Muscle layer of colon (tissue), 2 donors: Measurements from ENCODE around the gene ANKMY1.

Experiments used
- H3K27ac ChIP-seq: one replicate; pipeline ENCODE4 v1.7.0; 2013; ENCODE audit warnings: low read depth, mild to moderate bottlenecking, low read length, moderate library complexity
- H3K27me3 ChIP-seq, 2 donors: one replicate each; pipeline ENCODE4 v1.7.0; 2013; ENCODE audit warnings: low read length in 2 of 2, mild to moderate bottlenecking in 2 of 2; ENCODE audit not compliant: insufficient read depth in 2 of 2, control insufficient read depth in 1 of 2
- H3K36me3 ChIP-seq: one replicate; pipeline ENCODE4 v1.7.0; 2013; ENCODE audit warnings: mild to moderate bottlenecking, low read length; ENCODE audit not compliant: insufficient read depth
- H3K4me1 ChIP-seq: one replicate; pipeline ENCODE4 v1.7.0; 2013; ENCODE audit warnings: mild to moderate bottlenecking, low read length; ENCODE audit not compliant: insufficient read depth
- H3K4me3 ChIP-seq, 2 donors: one replicate each; pipeline ENCODE4 v1.7.0; 2013; ENCODE audit warnings: low read length in 2 of 2, low read depth in 1 of 2, mild to moderate bottlenecking in 1 of 2, moderate library complexity in 1 of 2
- H3K9ac ChIP-seq: one replicate; pipeline ENCODE4 v1.7.0; 2013; ENCODE audit warnings: low read length
- H3K9me3 ChIP-seq: one replicate; pipeline ENCODE4 v1.7.0; 2013; ENCODE audit warnings: mild to moderate bottlenecking, low read length
- donor health status: abdominal sarcoma.
- donor health status: Adenocarcinoma of cecum.

ANKMY1 gene

DNA sequence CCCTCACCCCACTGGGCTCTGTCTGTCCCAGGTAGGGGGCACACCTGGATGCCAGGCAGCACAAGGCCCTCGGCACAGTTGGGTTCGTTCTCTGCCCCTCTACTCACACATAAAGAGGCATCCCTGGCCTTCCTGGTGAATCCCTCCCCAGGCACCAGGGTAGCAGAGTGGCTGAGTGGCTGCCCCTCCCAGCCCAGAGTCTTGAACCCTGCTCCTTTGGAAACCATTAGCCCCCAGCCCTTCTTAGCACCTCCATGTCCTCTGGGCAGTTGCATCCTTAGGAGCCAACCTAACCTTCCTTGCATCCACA, 120.3 kb downstream of the ANKMY1 start:
- Histone ChIP-seq H3K27me3 (peaks cover 0 to 8% of the 10 kb centered on the region in 2 donors), H3K27ac (no peak overlapping the region), H3K9me3 (no peaks in the 10 kb centered on the region), H3K4me3 (peak overlapping the region in 1 of 2 donors; percentile 35), H3K36me3 (no peaks in the 10 kb centered on the region), H3K9ac (no peak overlapping the region), H3K4me1 (peaks cover 31% of the 10 kb centered on the region)

DNA sequence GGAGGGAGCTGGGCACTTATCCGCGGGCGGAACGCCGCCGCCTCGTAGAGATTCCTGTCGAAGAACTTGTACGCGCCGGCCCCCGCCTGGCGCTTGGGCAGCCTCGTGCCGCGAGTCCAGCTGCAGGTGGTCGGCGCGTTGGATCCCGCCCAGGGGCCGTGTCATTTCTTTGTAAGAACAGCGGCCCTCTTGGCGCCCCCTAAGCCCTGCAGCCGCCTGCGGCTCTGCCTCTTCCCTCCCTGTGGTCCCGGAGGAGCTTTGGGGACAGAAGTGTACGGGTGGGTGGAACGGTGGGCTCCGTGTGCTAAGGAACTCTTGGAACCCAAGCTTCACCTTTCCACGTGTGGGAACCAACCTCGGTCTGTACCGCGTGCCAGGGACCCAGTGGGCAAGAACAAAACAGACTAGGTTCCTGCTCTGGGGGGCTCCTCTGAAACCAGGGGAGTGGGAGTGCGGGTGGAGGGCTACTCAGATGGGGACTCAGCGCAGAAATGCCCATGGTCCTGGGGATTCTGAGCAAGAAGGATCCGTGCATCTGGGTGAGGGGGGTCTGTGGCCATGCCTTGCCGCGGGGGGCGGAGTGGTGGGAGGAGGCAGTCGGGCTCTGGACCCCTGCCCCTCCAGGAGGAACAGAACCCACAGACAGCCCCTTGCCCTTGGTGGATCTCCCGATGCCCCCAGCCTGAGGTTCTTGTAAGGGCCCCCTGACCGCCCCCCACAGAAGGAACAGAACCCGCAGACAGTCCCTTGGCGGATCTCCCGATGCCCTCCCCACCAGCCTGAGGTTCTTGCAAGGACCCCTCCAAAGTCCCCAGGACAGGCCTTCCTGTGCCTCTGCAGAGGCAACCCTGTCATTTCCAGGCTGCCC, 120.9 kb downstream of the ANKMY1 start:
- Histone ChIP-seq H3K4me1 (peaks cover 31% of the 10 kb centered on the region), H3K36me3 (no peaks in the 10 kb centered on the region), H3K27me3 (peaks cover 0 to 8% of the 10 kb centered on the region in 2 donors), H3K9me3 (no peaks in the 10 kb centered on the region), H3K4me3 (peak overlapping the region; percentile 35 to 68), H3K9ac (peak overlapping the region; percentile 21), H3K27ac (peak overlapping the region; percentile 75)

DNA sequence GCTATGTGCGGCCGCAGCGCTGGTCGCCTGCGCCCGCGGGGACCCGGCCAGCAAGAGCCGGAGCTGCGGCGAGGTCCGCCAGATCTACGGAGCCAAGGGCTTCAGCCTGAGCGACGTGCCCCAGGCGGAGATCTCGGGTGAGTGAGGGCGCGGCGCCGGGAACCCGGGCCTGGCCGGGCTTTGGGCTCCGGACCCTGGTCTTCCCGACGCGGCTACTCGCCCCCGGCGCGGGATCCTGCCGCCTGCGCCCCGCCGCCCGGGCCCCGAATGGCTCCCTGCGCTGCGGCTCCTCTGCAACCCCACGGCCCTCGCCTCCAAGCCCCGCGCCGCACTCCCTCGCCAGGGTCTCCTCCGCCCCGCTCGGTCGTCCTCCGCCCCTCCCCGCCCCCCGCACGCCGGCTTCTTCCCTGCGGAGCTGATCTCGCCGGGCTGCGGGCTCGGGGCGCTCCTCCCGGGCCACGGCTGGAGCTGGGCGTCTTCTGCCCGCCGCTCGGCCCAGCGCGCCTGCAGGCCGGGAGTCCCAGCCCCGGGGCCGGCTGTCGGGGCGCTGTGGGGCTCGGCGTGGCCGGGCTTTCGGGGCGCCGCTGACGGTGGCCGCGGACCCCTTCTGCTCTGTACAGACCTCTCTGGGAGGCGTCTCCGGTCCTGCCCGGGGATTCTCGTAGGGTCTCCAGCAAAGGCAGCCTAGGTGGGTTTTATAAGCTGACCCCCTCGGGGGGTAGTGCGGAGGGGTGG, 121.7 kb downstream of the ANKMY1 start:
- Histone ChIP-seq H3K9ac (peak overlapping the region; percentile 21), H3K27me3 (peaks cover 0 to 8% of the 10 kb centered on the region in 2 donors), H3K4me3 (peak overlapping the region; percentile 35 to 68), H3K36me3 (no peaks in the 10 kb centered on the region), H3K27ac (peak overlapping the region; percentile 75), H3K9me3 (no peaks in the 10 kb centered on the region), H3K4me1 (peaks cover 31% of the 10 kb centered on the region)

DNA sequence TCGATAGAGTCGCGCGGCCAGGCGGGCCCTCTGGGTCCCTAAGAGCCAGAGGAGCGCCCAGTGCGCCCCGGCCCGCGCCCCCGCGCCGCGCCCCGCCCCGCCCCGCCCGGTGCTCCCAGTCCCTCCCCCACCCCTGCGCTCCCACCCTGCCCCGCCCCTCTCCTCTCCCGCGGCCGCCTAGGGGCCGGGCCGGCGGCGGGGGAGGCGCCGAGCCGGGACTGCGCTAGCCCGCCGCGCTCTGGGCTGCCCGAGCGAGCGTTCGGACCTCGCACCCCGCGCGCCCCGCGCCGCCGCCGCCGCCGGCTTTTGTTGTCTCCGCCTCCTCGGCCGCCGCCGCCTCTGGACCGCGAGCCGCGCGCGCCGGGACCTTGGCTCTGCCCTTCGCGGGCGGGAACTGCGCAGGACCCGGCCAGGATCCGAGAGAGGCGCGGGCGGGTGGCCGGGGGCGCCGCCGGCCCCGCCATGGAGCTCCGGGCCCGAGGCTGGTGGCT, 122.3 kb downstream of the ANKMY1 start, which contains the start of gene GPC1:
GPC1 (plus strand) TSS at position 207 of the 491 bp plus-strand sequence; CDS start at position 463, 256 bp downstream.
- peaks cover 0 to 8% of the 10 kb centered on the region in 2 donors for H3K27me3 ChIP-seq
- H3K27ac ChIP-seq, result peak within 1 kb of the TSS; percentile 95
- H3K9ac ChIP-seq, result peak within 1 kb of the TSS; percentile 21

DNA sequence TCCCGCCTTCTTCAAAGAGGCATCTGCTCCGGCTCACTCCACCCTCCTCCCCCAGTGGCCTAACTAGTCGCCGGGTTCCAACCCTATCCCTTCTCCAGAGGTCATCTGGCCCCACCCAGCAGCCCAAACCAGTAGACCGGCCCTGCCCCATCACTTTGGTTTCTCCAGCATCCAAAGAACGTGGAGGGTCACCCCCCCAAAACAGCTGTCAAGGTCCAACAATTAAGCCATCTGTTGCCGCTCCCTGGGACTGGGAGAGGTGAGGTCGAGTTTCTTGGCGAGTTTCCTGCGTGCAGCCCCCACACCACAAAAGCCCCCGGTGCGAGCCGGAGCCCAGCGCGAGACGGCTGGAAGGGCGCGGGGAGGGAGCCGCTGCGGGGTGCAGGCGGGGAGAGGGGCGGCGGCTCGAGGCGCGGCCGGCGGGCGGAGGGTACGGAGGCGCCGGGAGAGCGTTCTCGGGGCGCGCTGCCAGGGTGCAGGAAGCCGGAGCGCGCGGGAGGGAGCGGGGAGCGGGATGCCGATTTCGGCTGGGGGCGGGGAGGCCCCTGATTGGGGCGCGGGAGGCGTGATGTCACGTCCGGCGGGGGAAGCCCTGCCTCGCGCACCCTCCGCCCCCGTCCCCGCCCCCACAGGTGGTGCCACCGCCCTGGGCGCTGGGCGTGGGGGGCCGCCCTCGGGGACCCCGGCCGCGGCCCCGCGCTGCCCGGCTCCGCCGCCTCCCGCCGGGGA, 122.9 kb downstream of the ANKMY1 start:
- peak overlapping the region; percentile 95 for H3K27ac ChIP-seq
- no peak overlapping the region for H3K9ac ChIP-seq
- H3K4me1 ChIP-seq, result peaks cover 31% of the 10 kb centered on the region
- peak overlapping the region; percentile 52 to 57 for H3K4me3 ChIP-seq
- no peaks in the 10 kb centered on the region for H3K36me3 ChIP-seq
- peaks cover 0 to 8% of the 10 kb centered on the region in 2 donors for H3K27me3 ChIP-seq
- H3K9me3 ChIP-seq, result no peaks in the 10 kb centered on the region

More for the DNA sequence above, 122.3 kb downstream of the ANKMY1 start, which contains the start of gene GPC1:
- Histone ChIP-seq H3K9me3 (no peaks in the 10 kb centered on the region), H3K4me3 (peak within 1 kb of the TSS; percentile 52 to 68), H3K4me1 (peaks cover 31% of the 10 kb centered on the region), H3K36me3 (no peaks in the 10 kb centered on the region)

DNA sequence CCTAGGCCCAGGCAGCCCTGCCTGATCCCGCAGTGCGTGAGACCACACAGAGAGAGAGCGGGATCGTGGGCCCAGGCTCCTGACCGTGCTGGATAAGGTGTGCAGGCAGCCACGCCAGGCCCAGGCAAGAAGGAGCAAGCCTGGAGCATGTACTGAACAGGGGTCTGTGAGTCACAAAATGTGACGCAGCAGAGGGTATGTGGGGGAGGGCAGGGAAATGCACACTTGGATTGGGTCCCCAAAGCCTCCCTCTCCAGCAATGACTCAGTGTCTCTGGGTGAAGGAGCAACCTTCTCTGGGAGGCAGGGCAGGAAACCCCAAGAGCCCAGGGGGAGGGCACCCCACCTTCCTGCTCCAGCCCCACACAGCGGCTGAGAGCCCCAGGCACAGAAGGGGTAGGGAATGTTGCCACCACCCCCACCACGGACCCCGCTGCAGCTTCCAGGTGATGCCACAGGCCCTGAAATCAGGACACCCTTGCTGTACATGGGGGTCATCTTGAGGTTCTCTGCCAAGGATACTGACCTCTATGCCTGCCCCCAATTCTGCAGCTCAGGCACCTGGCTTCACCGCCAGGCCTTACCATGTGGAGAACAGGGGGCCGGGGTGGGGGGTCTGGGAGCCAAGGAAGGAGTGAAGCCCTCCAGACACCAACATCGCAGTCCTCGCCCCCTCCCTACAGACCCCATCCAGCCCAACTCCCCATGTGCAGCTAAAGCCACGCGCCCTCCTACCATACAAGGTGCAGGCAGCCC, 123.6 kb downstream of the ANKMY1 start:
- Histone ChIP-seq H3K4me1 (peaks cover 31% of the 10 kb centered on the region), H3K9ac (no peak overlapping the region), H3K27me3 (peaks cover 0 to 8% of the 10 kb centered on the region in 2 donors), H3K9me3 (no peaks in the 10 kb centered on the region), H3K27ac (peak overlapping the region; percentile 95), H3K36me3 (no peaks in the 10 kb centered on the region), H3K4me3 (peak overlapping the region; percentile 52 to 57)

DNA sequence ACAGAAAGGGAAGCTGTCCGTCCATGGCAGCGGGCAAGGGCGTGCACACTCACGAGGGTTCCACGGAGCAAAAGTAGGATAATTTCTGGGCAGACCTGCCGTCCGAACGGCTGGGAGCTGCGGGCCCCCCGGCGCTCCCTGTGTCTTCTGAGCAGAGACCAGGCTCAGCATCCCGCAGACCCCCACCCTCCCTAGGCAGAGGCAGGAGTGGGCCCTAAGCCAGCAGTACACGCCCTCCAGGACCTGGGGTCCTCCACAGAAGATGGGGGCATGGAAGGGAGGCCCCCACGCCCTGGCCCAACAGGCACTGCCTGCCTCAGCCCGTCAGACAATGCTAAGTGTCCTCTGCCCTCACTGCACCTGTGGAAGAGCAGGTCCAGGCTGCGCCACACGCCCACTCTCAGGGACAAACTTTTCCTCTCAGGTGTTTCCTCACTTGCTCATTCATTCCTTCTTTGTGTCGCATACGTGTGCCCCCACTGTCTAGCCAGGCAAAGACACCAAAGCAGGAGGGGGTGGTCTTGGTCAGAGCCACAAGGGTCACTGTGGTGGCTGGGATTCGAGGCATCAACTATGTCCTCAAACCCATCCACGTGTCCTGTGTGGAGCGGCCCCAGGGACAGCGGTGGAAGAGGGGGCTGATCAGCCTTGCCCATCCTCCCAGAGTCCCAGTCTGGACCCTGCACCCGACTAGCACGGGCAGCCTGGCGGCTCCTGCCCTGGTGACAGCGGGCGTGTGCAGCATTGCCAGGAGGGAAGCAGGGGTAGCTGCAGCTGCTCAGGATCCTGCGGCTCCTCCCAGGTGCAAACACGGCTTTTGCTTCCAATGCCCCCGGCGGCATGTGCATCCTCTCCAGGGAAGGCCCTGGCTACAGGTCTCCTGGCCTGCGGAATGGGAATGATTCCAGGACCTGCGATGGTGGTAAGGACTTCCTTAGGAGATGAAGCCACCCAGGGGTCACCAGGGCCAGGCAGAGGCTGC, 124.7 kb downstream of the ANKMY1 start:
- no peaks in the 10 kb centered on the region for H3K36me3 ChIP-seq
- H3K27ac ChIP-seq, result no peak overlapping the region
- H3K27me3 ChIP-seq, result peaks cover 0 to 8% of the 10 kb centered on the region in 2 donors
- no peaks in the 10 kb centered on the region for H3K9me3 ChIP-seq
- peaks cover 22% of the 10 kb centered on the region for H3K4me1 ChIP-seq
- H3K9ac ChIP-seq, result no peak overlapping the region
- H3K4me3 ChIP-seq, result no peak overlapping the region

DNA sequence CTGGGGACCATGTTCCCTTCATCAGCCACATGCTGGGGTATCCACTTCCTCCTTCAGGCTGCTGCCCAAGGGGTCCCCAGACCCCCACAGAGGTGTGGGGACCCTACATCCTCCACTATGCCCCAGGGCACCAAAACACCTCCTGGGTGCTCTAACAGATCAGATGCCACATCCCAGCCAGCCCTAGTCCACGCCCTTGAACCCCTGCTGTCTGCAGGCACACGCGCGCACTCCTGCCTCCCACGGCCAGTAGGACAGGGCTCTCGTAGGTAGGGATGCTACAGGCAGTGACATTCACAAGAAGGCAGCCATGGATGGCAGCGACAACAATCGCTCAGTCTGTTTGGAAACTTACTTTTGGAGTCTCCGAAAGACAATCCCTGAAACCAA, 125.4 kb downstream of the ANKMY1 start:
- Histone ChIP-seq H3K9me3 (no peaks in the 10 kb centered on the region), H3K36me3 (no peaks in the 10 kb centered on the region), H3K27ac (no peak overlapping the region), H3K9ac (no peak overlapping the region), H3K27me3 (peaks cover 0 to 8% of the 10 kb centered on the region in 2 donors), H3K4me3 (no peak overlapping the region), H3K4me1 (peaks cover 16% of the 10 kb centered on the region)

DNA sequence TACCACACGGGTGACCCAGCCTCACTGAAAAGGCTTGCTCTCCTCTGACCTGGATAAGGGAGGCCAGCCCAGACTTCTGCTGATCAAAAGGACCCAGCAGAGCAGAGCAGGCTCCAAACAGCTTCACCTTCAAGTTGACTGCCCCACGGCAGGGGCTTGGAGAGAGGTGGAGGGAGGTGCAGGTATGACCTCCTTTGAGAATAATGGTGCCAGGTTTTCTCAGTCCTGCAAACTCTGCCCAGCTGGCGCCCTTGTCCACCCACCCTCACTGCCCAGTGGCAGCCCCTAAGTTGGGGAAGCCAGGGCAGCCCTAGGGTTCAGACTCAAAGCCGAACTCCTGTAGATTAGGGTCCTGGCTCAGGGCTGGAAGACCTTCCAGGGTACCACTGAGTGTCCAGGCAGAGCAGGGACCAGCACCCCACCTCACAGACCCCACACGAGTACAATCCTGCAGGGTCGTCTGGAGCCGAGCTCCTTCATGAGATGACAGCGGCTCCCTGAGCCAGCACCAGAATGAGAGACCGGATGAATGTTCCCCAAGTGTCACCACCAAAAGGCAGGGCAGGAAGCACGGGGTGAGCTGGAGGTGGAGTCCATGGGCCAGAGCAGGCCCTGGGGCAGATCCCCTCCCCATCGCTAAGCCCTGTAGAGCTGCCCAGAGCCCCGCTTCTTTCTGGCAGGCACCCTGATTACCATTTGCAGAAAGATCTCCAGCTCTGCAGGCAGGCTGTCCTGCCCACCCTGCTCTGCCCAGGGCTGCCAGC, 125.9 kb downstream of the ANKMY1 start:
- Histone ChIP-seq H3K27ac (no peak overlapping the region), H3K36me3 (no peaks in the 10 kb centered on the region), H3K27me3 (peaks cover 0 to 4% of the 10 kb centered on the region in 2 donors), H3K4me1 (peaks cover 10% of the 10 kb centered on the region), H3K9me3 (no peaks in the 10 kb centered on the region), H3K4me3 (no peak overlapping the region), H3K9ac (no peak overlapping the region)
